Large intestine (tissue), 3 donors: ENCODE results near the gene PODN. TPM values are rescaled to one million over a fixed set of nuclear protein-coding genes. Genes with fewer than 3 reads are reported as not detected.

ENCODE experiments used
- DNase-seq, 2 donors: peaks; one replicate each; pipeline versions ENCODE4 v3.0.0 to v3.0.0-alpha.2; 2013
- H3K27ac ChIP-seq: one replicate; pipeline ENCODE4 v1.5.1; 2013; ENCODE audit warnings: low read length
- H3K27me3 ChIP-seq: 2 replicates; pipeline ENCODE4 v1.6.1; 2013; ENCODE audit warnings: low read length; ENCODE audit not compliant: control insufficient read depth, insufficient read depth
- H3K36me3 ChIP-seq: 2 replicates; pipeline ENCODE4 v1.6.1; 2013; ENCODE audit warnings: low read length; ENCODE audit not compliant: control insufficient read depth, insufficient read depth
- H3K4me1 ChIP-seq: one replicate; pipeline ENCODE4 v1.6.1; 2013; ENCODE audit warnings: low read length; ENCODE audit not compliant: control insufficient read depth, insufficient read depth
- H3K4me3 ChIP-seq: one replicate; pipeline ENCODE4 v1.5.1; 2013; ENCODE audit warnings: low read length
- H3K9me3 ChIP-seq: one replicate; pipeline ENCODE4 v1.6.1; 2013; ENCODE audit warnings: mild to moderate bottlenecking, low read depth, low read length, moderate library complexity; ENCODE audit not compliant: control insufficient read depth
- WGBS: methylation state at CpG from one replicate; pipeline ENCODE4 v1.1.5; 2013; ENCODE audit warnings: low lambda C conversion rate; ENCODE audit not compliant: insufficient coverage; 5-methylcytosine and 5-hydroxymethylcytosine counted together
- polyA plus RNA-seq: library from polyadenylated mRNA; unstranded; fragments of 120-200 nt; gene quantifications from one replicate; pipeline ENCODE4 v1.2.1, GENCODE V29; 2013

PODN gene
- polyA plus RNA-seq, 1 donor, result 7.6 TPM

GRCh38 chr1:53080769-53081168 lies 18.8 kb downstream of the PODN start:
- Histone ChIP-seq H3K4me3 (no peak overlapping the region), H3K9me3 (peaks cover 7% of the 10 kb centered on the region), H3K36me3 (no peaks in the 10 kb centered on the region), H3K27ac (no peak overlapping the region), H3K4me1 (peaks cover 4% of the 10 kb centered on the region), H3K27me3 (no peaks in the 10 kb centered on the region)
- DNase-seq, result no peak
- WGBS, result 60% methylated on average over 1 of the region's 15 CpGs

DNA sequence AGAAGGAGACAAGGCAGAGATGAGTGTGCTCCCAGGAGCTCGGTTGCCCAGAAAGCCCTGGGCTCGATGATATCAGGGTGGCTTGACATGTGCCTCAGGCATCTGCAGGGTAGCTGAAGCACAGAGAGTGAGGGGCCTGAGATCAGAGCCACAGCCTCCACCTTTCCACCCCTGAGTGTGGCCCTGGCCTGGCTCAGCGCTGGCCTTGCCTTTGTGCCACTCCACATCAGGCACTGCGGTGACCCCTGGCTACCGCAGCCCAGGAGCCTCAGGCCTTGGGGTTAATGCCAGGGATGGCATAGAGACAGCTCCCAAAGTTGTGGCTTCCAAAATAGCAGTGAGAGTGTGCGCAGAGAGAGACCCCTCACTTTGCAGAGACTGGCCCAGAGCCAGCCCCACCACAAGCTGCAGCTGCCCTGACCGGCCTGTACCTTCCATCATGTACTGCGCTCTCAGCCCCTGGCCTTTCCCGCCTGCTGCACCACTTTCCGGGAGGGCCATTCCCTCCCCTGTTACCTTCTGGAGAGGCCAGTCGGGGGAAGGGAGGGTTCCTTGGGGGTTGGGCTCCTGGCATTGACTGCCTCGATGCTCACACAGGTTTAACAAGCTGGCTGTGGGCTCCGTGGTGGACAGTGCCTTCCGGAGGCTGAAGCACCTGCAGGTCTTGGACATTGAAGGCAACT lies 19.5 kb downstream of the PODN start:
- H3K36me3 ChIP-seq, result no peaks in the 10 kb centered on the region
- no peaks in the 10 kb centered on the region for H3K27me3 ChIP-seq
- H3K27ac ChIP-seq, result no peak overlapping the region
- DNase-seq, result no peak
- H3K9me3 ChIP-seq, result peaks cover 7% of the 10 kb centered on the region
- no peak overlapping the region for H3K4me3 ChIP-seq
- peaks cover 4% of the 10 kb centered on the region for H3K4me1 ChIP-seq
- WGBS, result no CpG with 5 or more reads among the region's 14 CpGs

DNA sequence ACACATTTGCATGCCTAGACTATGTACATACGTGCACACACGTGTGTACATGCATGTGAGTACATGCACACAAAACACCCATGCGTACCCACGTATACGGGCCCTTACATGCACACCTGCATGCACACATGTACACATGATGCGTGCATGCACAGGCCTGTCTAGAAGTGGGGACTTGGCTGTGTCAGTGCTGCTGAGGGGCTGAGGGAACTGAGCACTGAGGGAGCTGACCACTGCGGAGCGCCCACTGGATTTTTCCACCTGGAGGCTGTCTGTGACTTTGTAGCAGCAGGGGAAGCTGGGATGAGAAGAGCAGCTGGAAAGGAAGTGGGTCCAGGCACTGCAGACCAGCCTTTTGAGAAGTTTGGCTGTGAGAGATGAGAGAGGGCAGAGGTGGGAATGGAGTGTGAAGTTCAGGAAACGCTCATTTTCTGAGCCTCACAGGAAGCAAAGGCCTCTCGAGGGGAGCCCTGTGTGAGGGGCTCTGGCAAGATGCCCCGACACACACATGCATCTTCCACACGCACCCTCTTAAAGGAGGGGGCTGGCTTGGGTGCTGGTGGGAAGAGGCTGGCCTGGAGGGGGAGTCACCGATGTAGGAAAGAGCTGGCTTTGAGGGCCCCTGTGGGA lies 20.9 kb downstream of the PODN start:
- no CpG with 5 or more reads among the region's 13 CpGs for WGBS

GRCh38 chr1:53083636-53084588 lies 21.9 kb downstream of the PODN start:
- WGBS, result 100% methylated on average over 2 of the region's 17 CpGs
- Histone ChIP-seq H3K27me3 (no peaks in the 10 kb centered on the region), H3K27ac (no peak overlapping the region), H3K36me3 (no peaks in the 10 kb centered on the region), H3K4me3 (no peak overlapping the region), H3K9me3 (no peaks in the 10 kb centered on the region), H3K4me1 (peaks cover 3% of the 10 kb centered on the region)
- DNase-seq, result no peak

More for the DNA sequence above, 20.9 kb downstream of the PODN start:
- H3K36me3 ChIP-seq, result no peaks in the 10 kb centered on the region
- DNase-seq, result no peak
- peaks cover 7% of the 10 kb centered on the region for H3K9me3 ChIP-seq
- no peak overlapping the region for H3K4me3 ChIP-seq
- H3K27ac ChIP-seq, result no peak overlapping the region
- peaks cover 4% of the 10 kb centered on the region for H3K4me1 ChIP-seq
- H3K27me3 ChIP-seq, result no peaks in the 10 kb centered on the region

DNA sequence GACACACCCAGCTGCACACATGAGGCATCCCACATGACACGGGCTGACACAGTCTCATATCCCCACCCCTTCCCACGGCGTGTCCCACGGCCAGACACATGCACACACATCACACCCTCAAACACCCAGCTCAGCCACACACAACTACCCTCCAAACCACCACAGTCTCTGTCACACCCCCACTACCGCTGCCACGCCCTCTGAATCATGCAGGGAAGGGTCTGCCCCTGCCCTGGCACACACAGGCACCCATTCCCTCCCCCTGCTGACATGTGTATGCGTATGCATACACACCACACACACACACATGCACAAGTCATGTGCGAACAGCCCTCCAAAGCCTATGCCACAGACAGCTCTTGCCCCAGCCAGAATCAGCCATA lies 22.6 kb downstream of the PODN start:
- no peaks in the 10 kb centered on the region for H3K9me3 ChIP-seq
- no peak overlapping the region for H3K27ac ChIP-seq
- no peak overlapping the region for H3K4me3 ChIP-seq
- DNase-seq, result no peak
- H3K27me3 ChIP-seq, result no peaks in the 10 kb centered on the region
- H3K4me1 ChIP-seq, result peaks cover 5% of the 10 kb centered on the region
- WGBS, result no CpG with 5 or more reads among the region's 8 CpGs
- no peaks in the 10 kb centered on the region for H3K36me3 ChIP-seq

GRCh38 chr1:53085405-53085804 lies 23.4 kb downstream of the PODN start:
- Histone ChIP-seq H3K27ac (no peak overlapping the region), H3K4me3 (no peak overlapping the region), H3K4me1 (peaks cover 14% of the 10 kb centered on the region), H3K9me3 (no peaks in the 10 kb centered on the region), H3K27me3 (no peaks in the 10 kb centered on the region), H3K36me3 (no peaks in the 10 kb centered on the region)
- no CpG with 5 or more reads among the region's 8 CpGs for WGBS
- no peak for DNase-seq

DNA sequence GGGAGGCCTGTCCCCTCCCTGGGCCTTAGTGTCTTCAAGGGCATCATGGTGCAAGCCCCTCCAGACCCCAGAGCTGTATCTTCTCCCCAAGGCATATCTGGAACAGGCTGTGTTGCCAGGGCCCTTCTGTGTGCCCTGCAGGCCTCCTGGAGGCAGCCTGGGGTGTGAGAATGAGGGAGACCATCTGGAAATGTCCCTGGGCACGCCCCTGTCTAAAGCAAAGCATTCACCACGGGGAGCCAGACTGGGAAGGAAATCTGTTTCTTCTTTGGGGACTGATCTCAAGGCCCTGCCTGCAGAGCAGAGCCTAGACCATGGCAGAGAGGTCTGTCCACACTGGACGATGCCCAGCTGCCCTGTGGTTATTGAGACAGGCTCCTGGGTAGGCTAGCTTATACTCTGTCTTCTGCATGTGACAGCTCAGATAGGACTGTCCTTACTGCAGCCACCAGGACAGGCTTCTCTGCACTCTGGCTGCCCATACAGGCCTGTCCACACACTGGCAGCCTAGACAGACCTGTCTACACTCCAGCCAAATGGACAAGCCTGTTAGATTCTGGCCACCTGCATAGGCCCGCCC lies 24.6 kb downstream of the PODN start:
- no peaks in the 10 kb centered on the region for H3K36me3 ChIP-seq
- WGBS, result no CpG with 5 or more reads among the region's 4 CpGs
- no peak overlapping the region for H3K27ac ChIP-seq
- H3K4me1 ChIP-seq, result peaks cover 14% of the 10 kb centered on the region
- H3K27me3 ChIP-seq, result no peaks in the 10 kb centered on the region
- H3K4me3 ChIP-seq, result no peak overlapping the region
- DNase-seq, result no peak
- no peaks in the 10 kb centered on the region for H3K9me3 ChIP-seq

- no peak overlapping the region for H3K27ac ChIP-seq
- peaks cover 1% of the 10 kb centered on the region for H3K9me3 ChIP-seq
- no peak overlapping the region for H3K4me3 ChIP-seq
- H3K27me3 ChIP-seq, result no peaks in the 10 kb centered on the region
- no peak for DNase-seq
- no peaks in the 10 kb centered on the region for H3K36me3 ChIP-seq
- H3K4me1 ChIP-seq, result peaks cover 14% of the 10 kb centered on the region
- no CpG with 5 or more reads among the region's 27 CpGs for WGBS
These were observed 25.6 kb downstream of the PODN start for GRCh38 chr1:53087332-53088285.

DNA sequence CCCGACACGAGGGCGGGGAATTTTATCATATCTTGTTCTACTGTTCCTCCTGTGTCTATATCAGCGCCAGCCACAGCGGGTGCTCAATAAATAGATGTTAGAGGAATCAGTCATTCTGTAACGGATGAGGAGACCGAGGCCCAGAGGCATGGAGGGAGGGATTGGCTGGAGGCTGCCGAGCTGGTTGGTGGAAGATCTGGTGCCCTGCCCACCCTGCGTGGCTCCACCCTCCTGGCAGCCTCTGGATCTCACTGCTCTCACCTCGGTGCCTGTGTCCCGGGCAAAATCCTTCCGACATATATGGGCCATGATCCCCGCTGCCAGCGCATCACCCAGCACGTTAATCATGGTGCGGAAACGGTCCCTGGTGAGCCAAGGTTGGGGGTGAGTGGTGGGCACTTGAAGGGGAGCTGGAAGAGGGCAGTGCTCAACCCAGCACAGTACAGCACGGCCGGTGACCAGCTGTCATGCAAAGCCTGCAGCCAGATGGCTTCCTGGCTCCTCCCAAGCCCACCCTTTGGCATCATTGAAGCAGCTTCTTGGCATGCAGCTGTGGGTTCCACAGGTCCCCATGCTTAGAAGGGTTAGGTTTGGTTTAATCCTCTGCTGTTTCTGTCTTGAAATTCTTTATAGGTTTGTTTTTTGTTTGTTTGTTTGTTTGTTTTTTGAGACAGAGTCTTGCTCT lies 26.7 kb downstream of the PODN start:
- no peaks in the 10 kb centered on the region for H3K36me3 ChIP-seq
- H3K27ac ChIP-seq, result no peak overlapping the region
- WGBS, result no CpG with 5 or more reads among the region's 19 CpGs
- no peaks in the 10 kb centered on the region for H3K27me3 ChIP-seq
- no peak for DNase-seq
- H3K4me1 ChIP-seq, result peaks cover 14% of the 10 kb centered on the region
- H3K9me3 ChIP-seq, result peaks cover 7% of the 10 kb centered on the region
- no peak overlapping the region for H3K4me3 ChIP-seq
